Lower leg skin (tissue), 4 donors: ENCODE data around the gene FBRSL1. TPM values are rescaled to one million over a fixed set of nuclear protein-coding genes. Genes with fewer than 3 reads are reported as not detected.

Experiments
- DNase-seq, 2 donors: peaks; one replicate each; pipeline ENCODE4 v3.0.0-alpha.2; 2019; ENCODE audit warnings: low spot score in 2 of 2
- H3K4me3 ChIP-seq: fragments of 200-600 bp; sonication (generic); 2 replicates; pipeline ENCODE4 v1.5.1; 2017; ENCODE audit warnings: mild to moderate bottlenecking, low read depth; ENCODE audit not compliant: poor library complexity, severe bottlenecking
- CTCF ChIP-seq, 3 donors: fragments of 450-650 bp; IDR thresholded peaks; one replicate each; pipeline ENCODE4 v1.5.1; 2016; ENCODE audit warnings: antibody characterized with exemption in 3 of 3, mild to moderate bottlenecking in 3 of 3, moderate library complexity in 2 of 3
- POLR2A ChIP-seq, 2 donors: fragments of 450-650 bp; IDR thresholded peaks; one replicate each; pipeline ENCODE4 v1.6.1; 2016 to 2017; ENCODE audit warnings: antibody characterized with exemption in 2 of 2, mild to moderate bottlenecking in 1 of 2, moderate library complexity in 1 of 2
- WGBS, 2 donors: methylation state at CpG; one replicate each; pipeline ENCODE4 v1.1.5; 2018; 5-methylcytosine and 5-hydroxymethylcytosine counted together
- intact Hi-C: fragments of 100-400 bp; cut with DNase I; formaldehyde crosslinking; loops from one replicate; pipeline ENCODE4 v1.15.0; 2023; ENCODE audit warnings: low total_unique reads
- total RNA-seq, 4 donors: library from RNA; depleted of rRNA; stranded (reverse); fragments of >200 nt; gene quantifications; one replicate each; pipeline ENCODE4 v1.1.0, GENCODE V29; 2016

The FBRSL1 gene
- total RNA-seq, 4 donors from 2014 or later = 15.5 to 250 (median 19.6) TPM

DNA sequence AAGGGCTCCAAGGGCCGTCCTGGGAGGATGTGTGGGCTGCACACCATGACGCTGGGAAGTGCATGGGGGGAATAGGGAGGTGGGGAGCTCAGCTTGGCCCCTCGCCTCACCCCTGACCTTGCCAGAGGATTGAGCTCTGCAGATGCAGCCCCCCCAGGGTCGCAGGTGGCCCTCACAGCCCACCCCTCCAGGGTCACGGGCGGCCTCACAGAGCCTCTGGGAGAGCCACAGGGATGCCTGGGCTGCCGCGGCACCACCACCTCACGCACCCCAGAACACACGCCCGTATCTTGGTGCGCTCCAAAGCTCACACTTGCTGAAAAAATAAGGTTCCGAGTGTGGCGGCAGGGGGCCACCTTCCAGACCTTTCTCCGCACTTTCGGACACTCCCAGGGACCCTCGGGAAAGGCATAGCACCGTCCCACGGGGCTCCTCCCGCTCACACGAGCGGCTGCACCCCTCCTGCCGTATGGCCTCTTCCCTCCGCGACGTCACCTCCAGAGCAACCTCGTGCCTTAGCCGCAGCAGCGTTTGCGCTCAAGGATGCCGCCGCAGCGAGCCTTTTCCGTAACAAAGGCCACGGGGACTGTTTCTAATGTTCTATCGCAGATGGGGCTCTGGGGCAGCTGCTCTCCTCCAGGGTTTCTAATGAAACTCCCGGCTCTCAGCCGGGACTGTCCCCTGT lies 9.9 kb upstream of the FBRSL1 start:
- intact Hi-C loops = no loop called here
- TF ChIP-seq CTCF (IDR thresholded peaks at IDR 0.05) (no peak), POLR2A (IDR thresholded peaks at IDR 0.05) (no peak)
- H3K4me3 ChIP-seq = no peak overlapping the region
- no peak for DNase-seq
- WGBS, 2 donors = 80 to 82% methylated on average over 29 to 38 of the region's 38 CpGs

DNA sequence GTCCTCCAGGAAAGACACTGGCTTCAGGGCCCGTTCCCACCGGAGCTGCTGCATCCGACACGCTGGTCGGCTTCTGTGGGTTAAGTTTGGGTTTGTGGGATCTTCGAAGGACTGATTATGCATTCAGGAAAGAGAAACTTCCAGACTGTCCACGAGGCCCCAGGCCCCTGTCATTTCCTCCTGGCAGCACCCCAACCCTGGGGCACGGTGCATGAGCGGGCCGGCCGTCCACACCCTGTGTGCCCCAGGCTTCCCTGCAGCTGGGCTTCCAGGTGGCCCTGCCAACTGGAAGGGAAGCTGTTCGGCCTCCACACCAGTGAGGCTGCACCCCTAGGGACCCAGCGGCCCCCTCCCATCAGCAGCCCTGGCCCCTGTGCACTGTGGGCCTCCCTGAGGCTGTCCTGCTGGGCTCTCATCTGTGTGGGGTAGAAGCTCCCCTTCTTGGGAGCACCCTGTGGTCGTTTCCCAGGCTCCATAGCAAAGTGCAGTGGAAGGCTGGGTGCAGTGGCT lies 9.3 kb upstream of the FBRSL1 start:
- no peak overlapping the region for H3K4me3 ChIP-seq
- no peak for DNase-seq
- WGBS, 2 donors = 60 to 81% methylated on average over 8 to 14 of the region's 14 CpGs
- intact Hi-C loops = no loop called here
- TF ChIP-seq POLR2A (IDR thresholded peaks at IDR 0.05) = no peak
- TF ChIP-seq CTCF (IDR thresholded peaks at IDR 0.05) = no peak

DNA sequence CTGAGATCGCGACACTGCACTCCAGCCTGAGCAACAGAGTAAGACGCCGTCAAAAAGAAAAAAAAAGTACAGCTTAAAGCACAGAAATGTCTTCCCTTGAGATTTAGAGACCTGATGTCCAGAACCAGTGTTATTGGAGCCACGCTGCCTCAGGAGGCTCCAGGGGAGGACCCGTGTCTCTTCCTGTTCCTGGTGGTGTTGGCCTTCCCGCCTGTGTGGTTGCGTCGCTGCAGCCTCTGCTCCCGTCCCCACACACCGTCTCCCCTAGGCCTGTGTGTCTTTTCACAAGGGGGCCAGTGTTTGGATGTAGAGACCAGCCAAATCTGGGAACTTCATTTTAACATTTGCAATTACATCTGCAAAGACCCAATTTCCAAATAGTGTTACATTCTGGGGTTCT lies 8.6 kb upstream of the FBRSL1 start:
- no peak for DNase-seq
- TF ChIP-seq CTCF (IDR thresholded peaks at IDR 0.05) (no peak), POLR2A (IDR thresholded peaks at IDR 0.05) (no peak)
- intact Hi-C loops = no loop called here
- 85 to 90% methylated on average over 11 of the region's 11 CpGs for WGBS, 2 donors
- H3K4me3 ChIP-seq = no peak overlapping the region

DNA sequence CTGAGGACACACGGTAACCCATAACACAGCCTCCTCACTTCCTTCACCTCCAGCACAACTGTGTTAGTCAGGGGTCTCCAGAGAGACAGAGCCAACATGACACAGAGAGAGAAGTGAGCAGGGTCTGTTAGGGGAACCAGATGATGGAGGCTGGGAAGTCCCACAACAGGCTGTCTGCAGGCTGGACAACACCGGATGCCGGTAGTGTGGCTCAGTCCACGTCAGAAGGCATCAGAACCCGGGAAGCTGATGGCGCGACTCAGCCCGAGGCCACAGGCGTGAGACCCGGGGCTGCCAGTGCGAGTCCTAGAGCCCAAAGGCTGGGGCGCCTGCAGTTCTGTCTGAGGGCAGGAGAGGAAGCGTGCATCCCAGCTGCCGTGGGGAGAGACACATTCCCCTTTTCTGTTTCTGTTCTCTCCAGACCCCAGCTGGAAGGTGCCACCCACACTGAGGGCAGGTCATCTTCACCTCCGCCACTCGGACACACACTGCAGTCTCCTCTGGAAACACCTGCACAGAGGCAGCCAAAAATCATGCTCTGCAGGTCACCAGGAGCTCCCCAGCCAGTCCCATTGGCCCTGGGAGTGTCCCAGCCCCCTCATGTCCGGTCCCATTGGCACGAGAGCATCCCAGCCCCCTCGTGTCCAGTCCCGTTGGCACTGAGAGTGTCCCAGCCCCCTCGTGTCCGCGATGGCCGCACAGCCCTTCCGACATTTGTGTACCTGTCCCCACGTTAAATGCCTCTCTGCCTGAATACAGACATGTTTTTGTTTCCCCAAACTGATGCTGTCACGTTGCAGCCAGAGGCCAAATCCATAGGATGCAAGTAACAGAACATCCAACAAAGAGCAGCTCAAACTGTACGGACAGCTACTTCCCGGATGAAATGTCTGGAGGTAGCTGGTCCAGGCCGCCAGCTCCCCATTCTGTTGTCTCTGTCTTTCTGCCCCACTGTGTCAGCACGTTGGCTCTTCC lies 7.9 kb upstream of the FBRSL1 start:
- WGBS, 2 donors = 85 to 89% methylated on average over 28 to 31 of the region's 31 CpGs
- no peak for DNase-seq
- intact Hi-C loops = no loop called here
- no peak overlapping the region for H3K4me3 ChIP-seq
- TF ChIP-seq CTCF (IDR thresholded peaks at IDR 0.05) (no peak), POLR2A (IDR thresholded peaks at IDR 0.05) (no peak)

DNA sequence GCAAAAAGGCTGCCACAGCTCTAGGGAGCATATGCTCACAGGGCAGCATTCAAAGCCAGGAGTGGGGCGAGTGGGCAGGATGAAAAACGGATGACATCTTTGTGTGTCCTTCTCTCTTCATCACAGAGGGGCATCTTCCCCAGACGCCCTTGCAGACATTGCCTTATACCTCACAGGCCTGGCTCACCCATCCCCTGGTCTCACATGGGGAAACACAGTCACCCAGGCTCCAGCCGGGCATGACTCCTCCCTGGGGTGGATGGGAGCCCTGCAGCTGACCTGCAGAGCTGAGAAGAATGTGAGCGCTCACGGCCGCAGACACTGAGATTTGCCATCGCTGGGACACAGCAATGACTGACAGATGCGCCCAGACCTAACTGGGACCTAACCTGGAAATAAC lies 7.2 kb upstream of the FBRSL1 start:
- TF ChIP-seq CTCF (IDR thresholded peaks at IDR 0.05) = no peak
- TF ChIP-seq POLR2A (IDR thresholded peaks at IDR 0.05) = no peak
- no peak for DNase-seq
- intact Hi-C loops = no loop called here
- no peak overlapping the region for H3K4me3 ChIP-seq
- WGBS, 2 donors = 87 to 90% methylated on average over 6 to 9 of the region's 9 CpGs
